Activated T-cell treated with anti-CD3 and anti-CD28 coated beads, Interleukin-2, amount 50 U/mL, for 1 hour (primary cell): ENCODE results near the gene ZDHHC24.
"Not testable (repeated sequence)": the region's sequence is repeated elsewhere in the genome, so short reads cannot be mapped to it uniquely, and the experiment has no call there.

ENCODE experiments used
- DNase-seq: peaks from one replicate; pipeline ENCODE4 v3.0.0-alpha.2; 2020

The ZDHHC24 gene

GRCh38 chr11:66543263-66544107 lies 2.4 kb downstream of the ZDHHC24 start:
- peak; percentile 62 for DNase-seq

GRCh38 chr11:66542362-66542761 lies 3.5 kb downstream of the ZDHHC24 start:
- DNase-seq: no peak

DNA sequence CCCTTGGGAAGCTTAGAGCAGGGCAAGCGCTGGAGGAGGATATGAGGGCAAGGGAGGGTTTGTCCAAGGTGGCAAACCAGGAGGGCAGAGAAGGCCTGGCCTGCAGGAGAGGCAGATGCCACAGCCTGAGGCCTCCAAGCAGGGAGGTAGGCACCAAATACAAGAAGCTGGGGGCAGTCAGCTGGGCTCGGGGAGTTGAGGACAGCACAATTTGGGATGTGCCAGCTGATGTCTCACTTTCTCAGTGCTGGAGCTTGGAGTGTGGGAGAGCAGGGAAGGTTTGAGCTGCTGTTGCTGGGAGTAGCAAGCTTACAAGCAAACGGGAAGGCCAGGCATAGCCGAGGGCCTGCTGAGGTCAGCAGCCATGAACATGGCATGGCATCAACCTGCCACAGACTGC lies 4.0 kb downstream of the ZDHHC24 start:
- DNase-seq: no peak

DNA sequence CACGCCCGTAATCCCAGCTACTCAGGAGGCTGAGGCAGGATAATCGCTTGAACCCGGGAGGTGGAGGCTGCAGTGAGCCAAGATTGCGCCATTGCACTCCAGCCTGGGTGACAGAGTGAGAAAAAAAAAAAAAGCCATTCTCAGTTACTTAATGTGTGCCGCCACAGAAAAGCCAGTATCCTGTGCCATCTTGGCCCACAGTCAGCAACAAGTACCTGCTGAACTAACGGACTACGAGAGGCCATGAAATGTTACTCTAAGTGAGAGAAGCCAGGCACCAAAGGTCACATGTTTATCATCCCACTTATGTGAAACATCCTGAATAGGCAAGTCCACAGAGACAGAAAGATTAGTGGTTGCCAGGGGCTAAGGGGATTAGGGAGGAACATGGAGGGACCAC lies 5.2 kb downstream of the ZDHHC24 start:
- DNase-seq: not testable (repeated sequence)

DNA sequence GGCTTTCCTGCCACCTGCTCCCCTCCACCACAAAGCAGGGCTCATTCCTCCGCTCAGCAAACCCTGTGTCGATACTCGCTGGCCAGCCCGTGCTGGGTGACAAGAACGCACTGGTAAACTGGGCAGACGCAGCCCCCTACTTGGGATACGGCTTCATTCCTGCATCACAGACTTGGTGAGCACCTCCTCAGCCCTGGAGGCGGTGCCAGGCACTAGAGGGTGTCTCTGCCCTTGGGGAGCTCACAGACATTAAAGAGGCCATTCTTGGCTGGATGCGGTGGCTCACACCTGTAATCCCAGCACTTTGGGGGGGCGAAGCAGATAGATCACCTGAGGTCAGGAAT lies 6.0 kb downstream of the ZDHHC24 start:
- no peak for DNase-seq

DNA sequence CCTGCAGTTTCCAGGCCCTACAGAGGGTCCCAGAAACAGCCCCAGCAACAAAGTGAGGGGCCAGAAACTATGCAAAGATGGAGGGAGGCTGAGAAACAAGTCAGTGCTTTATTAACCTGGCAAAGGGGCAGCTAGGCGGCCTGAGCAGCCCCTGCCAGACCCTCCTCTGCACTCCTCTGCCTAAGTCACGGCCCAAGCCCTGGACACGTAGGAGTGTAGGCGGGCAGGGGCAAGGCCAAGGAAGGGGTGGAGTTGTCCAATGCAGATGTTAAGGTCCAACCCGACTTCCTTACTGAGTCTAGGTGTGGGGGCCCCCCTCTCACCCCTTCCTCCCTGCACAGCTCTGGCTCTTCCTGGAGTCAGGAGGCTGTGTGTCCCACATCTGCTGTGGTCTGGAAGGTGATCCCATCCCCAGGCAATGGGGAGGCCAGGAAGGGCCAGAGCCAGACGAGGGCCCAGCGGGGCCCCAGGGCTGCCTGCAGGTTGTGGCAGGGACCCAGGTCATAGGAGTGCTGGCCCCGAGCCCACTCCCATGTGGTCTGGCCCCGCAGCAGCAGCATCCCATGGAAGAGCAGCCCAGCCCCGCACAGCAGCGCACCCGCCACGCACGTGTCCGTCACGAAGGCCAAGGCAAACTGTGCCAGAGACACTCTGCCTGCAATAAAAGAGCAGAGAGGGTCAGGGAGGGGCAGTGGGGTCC lies 6.5 kb downstream of the ZDHHC24 start:
- DNase-seq: no peak

- no peak for DNase-seq
Observed at GRCh38 chr11:66532784-66533183, 13.1 kb downstream of the ZDHHC24 start.

GRCh38 chr11:66531841-66532240 lies 14.0 kb downstream of the ZDHHC24 start:
- DNase-seq: no peak

- no peak for DNase-seq
Observed at GRCh38 chr11:66530927-66531709, 14.7 kb downstream of the ZDHHC24 start.

DNA sequence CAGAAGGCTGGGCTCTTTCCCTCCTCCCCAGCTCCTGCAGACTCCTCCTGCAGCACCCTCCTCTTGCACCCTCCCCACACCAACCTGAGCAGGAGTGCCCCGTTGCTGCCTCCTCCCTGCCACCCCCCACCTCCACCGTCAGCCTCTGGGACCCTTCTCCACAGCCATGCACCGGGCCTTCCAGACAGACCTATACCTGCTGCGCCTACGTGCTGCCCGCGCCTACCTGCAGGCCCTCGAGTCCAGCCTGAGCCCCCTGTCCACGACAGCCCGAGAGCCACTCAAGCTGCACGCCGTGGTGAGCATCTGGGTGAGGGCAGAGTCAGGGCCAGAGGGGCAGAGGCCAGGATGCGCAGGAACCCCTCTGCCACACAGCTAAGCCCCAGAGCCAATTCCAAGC lies 16.2 kb downstream of the ZDHHC24 start:
- no peak for DNase-seq

DNA sequence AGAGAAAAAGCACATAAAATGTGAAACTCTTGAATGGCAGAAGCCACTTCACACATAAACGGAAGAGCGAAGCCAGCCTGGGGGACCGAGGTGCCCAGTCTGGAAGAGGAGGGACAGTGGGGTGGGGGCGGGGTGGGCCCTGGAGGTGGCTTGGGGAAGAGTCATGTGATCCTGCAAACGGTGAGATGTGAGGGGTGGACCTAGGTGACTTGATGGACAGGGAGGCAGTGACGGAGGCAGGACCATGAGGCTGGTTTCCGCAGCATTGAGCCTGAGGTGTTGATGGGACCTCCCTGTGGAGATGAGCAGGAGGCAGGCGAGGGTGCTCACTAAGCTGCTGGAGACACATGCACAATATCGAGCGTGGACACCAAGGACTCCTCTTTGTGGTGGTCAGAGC lies 16.8 kb downstream of the ZDHHC24 start:
- DNase-seq: no peak

DNA sequence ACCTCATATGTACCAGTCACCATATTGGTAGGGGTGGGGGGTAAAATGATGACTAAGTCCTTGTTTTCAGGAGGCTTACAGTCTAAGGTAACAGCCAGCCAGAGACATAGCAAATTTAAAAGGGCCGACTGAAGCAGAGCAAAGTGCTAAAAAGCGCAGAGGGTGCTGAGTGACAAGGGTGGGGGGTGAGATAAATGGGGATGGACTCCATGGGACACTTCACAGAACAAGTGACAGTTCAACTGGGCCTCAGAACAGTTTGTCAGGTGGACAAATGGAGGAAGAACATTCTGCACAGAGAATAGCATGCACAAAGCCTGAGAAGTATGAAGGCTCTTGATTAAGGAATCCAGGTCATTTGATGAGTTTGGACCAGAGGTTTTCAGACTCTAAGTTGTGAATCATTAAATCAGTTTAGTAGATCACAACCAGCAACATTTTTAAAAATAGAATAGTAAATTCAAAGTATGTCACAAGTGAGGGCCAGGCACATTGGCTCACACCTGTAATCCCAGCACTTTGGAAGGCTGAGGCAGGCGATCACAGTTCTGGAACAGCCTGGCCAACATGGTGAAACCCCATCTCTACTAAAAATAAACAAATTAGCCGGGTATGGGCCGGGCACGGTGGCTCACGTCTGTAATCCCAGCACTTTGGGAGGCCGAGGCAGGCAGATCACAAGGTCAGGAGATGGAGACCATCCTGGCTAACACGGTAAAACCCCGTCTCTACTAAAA lies 21.4 kb downstream of the ZDHHC24 start:
- no peak for DNase-seq

DNA sequence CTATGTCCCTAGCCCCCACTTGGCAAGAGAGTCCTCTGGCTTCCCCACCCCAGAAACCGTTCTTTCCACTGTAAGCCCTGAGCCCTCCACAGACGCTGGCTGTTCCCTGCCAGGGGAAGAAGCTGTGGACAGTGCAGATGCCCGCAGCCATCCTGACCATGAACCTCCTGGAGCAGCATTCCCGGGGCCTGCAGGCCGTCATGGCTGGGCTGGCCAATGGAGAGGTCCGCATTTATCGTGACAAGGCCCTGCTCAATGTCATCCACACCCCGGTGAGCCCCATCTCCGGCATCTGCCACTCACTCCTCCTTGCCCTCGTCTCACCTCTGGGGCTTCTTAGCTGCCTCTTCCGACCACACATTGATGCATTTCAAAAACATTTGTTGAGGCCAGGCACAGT lies 22.2 kb downstream of the ZDHHC24 start:
- no peak for DNase-seq

GRCh38 chr11:66510990-66511339 lies 34.9 kb downstream of the ZDHHC24 start:
- DNase-seq: no peak

DNA sequence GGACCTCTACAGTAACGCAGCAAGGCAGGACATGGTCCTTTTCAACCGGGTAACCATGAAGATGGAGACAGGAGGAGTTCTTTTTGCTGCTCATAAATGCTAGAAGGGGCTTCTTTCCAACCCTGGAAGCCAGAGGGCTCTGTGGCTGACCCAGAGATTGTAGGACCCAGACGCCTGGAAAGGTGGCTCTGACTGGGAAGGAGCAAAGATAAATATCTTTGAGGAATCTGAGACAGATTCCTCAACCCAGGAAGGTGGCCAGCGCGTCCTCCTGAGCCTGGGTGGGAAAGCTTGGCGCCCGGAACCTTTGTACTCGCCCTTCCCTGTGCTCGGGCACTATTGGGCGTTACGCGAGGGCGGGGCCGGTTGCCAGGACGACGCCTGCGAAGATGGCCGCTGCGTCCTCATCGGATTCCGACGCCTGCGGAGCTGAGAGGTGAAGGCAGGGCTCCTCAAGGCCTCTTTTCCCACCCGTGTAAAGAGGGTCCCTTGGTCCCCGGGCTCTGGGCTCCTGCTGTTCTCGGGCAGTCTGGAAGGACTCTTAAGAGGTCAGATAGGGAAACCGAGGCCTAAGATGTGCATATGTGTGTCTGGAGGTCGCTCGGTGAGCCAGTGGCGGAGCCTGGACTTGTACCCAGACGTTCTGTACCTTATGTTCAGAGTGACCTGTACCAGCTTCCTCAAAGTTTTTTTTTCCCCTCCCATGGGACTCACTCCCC lies 35.4 kb downstream of the ZDHHC24 start, which contains the start of gene BBS1:
Gene BBS1 (plus strand): TSS at position 365 of the 719 bp plus-strand sequence. CDS start 25 bp downstream, at position 390.
- DNase-seq: peak; percentile 90

DNA sequence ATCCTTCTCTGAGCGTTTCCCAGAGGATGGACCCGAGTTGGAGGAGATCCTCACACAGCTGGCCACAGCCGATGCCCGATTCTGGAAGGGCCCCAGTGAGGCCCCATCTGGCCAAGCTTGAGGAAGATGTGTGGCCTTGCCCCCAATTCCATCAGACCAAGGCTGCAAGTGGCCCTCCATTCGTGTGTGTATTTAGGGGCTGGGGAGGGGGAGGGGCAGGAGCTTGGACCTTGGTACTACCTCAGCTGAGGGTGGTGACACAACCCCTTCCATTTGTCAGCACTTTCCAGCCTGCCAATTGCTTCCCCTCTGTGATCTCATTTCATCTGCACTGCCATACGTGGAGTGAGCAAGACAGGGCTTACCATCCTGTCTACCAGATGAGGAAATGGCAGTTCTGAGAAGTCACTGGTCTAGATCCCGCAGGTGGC lies 36.7 kb downstream of the ZDHHC24 start:
- no peak for DNase-seq

DNA sequence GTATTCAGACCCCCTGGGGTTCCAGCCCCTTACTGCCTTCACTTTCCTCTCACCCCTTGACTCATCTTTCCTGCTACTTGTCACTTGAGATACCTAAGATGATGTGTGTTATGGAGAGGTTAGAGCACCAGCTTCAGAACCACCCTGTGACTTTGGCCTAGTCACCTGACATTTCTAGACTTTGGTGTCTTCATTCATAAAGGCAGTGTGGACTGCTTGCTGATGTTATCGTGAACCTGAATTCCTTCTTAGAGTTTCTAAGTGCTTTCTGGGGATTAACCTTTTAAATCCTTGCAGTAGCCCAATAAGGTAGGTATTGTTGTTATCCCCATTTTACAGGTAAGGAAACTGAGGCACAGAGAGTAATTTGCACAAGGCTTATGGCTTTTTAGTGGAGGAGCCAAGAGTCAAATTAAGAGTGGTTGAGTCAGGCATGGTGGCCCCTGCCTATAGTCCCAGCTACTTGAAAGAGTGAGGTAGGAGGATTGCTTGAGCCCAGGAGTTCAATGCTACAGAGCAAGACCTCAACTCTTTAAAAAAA lies 40.5 kb downstream of the ZDHHC24 start:
- no peak for DNase-seq

- no peak for DNase-seq
Observed at GRCh38 chr11:66498506-66498905, 47.3 kb downstream of the ZDHHC24 start.

DNA sequence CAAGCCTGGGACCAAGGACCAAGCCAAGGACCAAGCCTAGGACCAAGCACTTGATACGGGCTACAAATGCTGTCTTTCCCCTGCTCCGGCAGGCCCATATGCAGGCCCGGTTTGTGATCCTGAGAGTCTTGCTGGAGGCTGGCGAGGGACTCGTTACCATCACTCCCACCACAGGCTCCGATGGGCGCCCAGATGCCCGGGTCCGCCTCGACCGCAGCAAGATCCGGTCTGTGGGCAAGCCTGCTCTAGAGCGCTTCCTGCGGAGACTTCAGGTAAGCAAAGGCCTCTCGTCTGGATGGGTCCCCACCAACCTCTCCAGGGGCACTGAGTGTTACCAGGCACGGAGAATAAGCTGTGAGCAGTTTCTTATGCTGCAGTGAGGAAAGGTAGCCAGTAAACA lies 48.6 kb downstream of the ZDHHC24 start:
- DNase-seq: no peak

DNA sequence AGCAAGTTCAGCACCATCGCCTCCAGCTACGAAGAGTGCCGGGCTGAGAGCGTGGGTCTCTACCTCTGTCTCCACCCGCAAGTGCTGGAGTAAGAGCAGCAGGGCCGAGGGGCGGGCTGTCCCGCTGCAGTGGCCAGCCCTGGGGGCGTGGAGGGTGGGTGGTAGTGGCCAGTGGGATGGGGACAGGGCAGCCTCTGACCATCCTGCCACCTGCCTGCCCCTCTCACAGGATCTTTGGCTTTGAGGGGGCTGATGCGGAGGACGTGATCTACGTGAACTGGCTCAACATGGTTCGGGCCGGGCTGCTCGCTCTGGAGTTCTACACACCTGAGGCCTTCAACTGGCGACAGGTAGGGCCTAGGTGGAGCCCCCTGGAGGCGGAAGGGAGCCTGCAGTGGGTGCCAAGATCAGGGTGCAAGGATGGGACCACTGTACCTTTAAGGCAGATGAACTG lies 50.4 kb downstream of the ZDHHC24 start:
- no peak for DNase-seq

- no peak for DNase-seq
Observed at GRCh38 chr11:66494935-66495334, 50.9 kb downstream of the ZDHHC24 start.

DNA sequence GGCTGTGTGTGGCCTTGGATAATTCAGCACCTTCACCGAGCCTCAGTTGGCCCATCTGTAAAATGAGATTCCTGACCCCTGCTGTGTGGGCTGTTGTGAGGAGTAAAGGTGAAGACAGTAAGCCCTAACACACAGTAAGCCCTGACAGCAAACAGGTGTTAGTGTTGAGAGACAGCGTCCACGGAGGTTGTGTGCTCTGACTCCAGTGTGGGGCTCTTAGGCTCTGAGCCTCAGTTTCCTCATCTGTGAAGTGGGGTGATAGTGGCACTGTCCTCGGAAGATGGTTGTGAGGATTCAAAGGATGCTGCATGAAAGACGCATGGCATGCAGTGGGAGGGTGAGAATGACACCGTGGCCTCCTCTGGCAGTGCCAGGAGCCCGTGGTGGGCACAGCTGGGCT lies 51.4 kb downstream of the ZDHHC24 start:
- no peak for DNase-seq
